Activated CD8-positive, alpha-beta memory T cell treated with anti-CD3 and anti-CD28 coated beads for 48 hours (primary cell): Measurements from ENCODE around the gene SLFN13.
"Not testable (repeated sequence)": the region's sequence is repeated elsewhere in the genome, so short reads cannot be mapped to it uniquely, and the experiment has no call there.

Experiments
- DNase-seq, 3 experiments: peaks; one replicate each; pipeline ENCODE4 v3.0.0-alpha.2; 2020; ENCODE audit warnings: low read depth in 2 of 3, low spot score in 2 of 3

SLFN13 gene

GRCh38 chr17:35432176-35433074, 16.1 kb downstream of the SLFN13 start, which contains the start of gene SLFN12:
TSS of gene SLFN12 (minus strand) at chr17:35432500. CDS start at chr17:35423028, 9,472 bp downstream.
- DNase-seq: no peak

GRCh38 chr17:35429702-35430101, 18.9 kb downstream of the SLFN13 start:
- no peak for DNase-seq

GRCh38 chr17:35428229-35428628, 20.3 kb downstream of the SLFN13 start:
- DNase-seq: no peak

GRCh38 chr17:35423761-35424160, 24.8 kb downstream of the SLFN13 start:
- DNase-seq: no peak

- not testable (repeated sequence) for DNase-seq
Observed at GRCh38 chr17:35421069-35421468, 27.5 kb downstream of the SLFN13 start.

- no peak for DNase-seq
Observed at GRCh38 chr17:35416659-35417058, 31.9 kb downstream of the SLFN13 start.

- not testable (repeated sequence) for DNase-seq
Observed at GRCh38 chr17:35414707-35415106, 33.9 kb downstream of the SLFN13 start.

GRCh38 chr17:35414247-35414646, 34.3 kb downstream of the SLFN13 start:
- no peak for DNase-seq

- DNase-seq: no peak
Observed at GRCh38 chr17:35407531-35407930, 41.0 kb downstream of the SLFN13 start.

GRCh38 chr17:35406568-35406967, 42.0 kb downstream of the SLFN13 start:
- DNase-seq: no peak

- DNase-seq: no peak
Observed at GRCh38 chr17:35404360-35404759, 44.2 kb downstream of the SLFN13 start.

- not testable (repeated sequence) for DNase-seq
Observed at GRCh38 chr17:35393783-35394182, 54.8 kb downstream of the SLFN13 start.

GRCh38 chr17:35390663-35391062, 57.9 kb downstream of the SLFN13 start:
- DNase-seq: no peak

GRCh38 chr17:35390156-35390555, 58.4 kb downstream of the SLFN13 start:
- DNase-seq: no peak

- DNase-seq: no peak
Observed at GRCh38 chr17:35387496-35387895, 61.1 kb downstream of the SLFN13 start.
